ENCODE measurements around the gene PSMA6. TPM values are rescaled to one million over a fixed set of nuclear protein-coding genes. Genes with fewer than 3 reads are reported as not detected.
"Not testable (repeated sequence)": the region's sequence is repeated elsewhere in the genome, so short reads cannot be mapped to it uniquely, and the experiment has no call there.

PSMA6 gene
- polyA plus RNA-seq, 1 donor (not counting 4 experiments of a cell fraction or from before 2014, with no cell fraction given), result 326 TPM

DNA sequence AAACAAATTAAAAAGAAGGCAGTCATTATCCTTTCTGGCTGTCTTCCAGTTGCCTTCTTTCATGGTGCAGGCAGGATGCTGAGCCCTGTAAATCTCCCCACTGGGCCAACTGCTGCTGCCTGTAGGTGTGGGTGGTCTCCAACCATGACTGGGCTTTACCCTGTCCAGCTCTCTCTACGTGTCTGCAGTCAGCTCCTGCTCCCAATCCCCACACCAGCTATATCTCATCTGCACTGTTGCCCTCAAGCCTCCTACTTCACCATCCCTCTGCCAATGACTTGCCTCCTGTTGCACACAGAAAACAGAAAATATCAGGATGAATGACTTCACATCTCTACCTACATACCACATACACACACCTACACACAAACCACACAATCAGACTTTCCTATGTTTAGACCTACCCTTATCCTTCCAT, 39.7 kb upstream of the PSMA6 start:
- Histone ChIP-seq H3K79me2 (ENCODE audit: control insufficient read depth, insufficient read depth, low read length) (no peaks in the 10 kb centered on the region), H3K9me1 (ENCODE audit: control insufficient read depth, extremely low read depth, insufficient read depth, low read length) (no peaks in the 10 kb centered on the region), H3K4me1 (ENCODE audit: control insufficient read depth, extremely low read depth, insufficient read depth, low read length) (peaks cover 4% of the 10 kb centered on the region), H3K9me3 (ENCODE audit: control insufficient read depth, low read depth, low read length) (no peaks in the 10 kb centered on the region), H3K36me3 (ENCODE audit: control insufficient read depth in 2 of 2, extremely low read depth in 1 of 2, insufficient read depth in 2 of 2, low read length in 2 of 2) (peaks cover 0 to 2% of the 10 kb centered on the region in 2 experiments), H3K9ac (ENCODE audit: control insufficient read depth, extremely low read depth, insufficient read depth, low read length) (no peak overlapping the region), H3K27me3 (ENCODE audit: control insufficient read depth, extremely low read depth, insufficient read depth, low read length) (no peaks in the 10 kb centered on the region), H3K4me2 (ENCODE audit: control insufficient read depth, extremely low read depth, insufficient read depth, low read depth, low read length) (no peak overlapping the region), H3K4me3 (ENCODE audit: control insufficient read depth in 2 of 3, extremely low read depth in 1 of 3, insufficient read depth in 2 of 3, low read depth in 1 of 3, low read length in 3 of 3) (no peak overlapping the region), H3K27ac (ENCODE audit: control insufficient read depth, insufficient read depth, low read length) (no peak overlapping the region), H2AFZ (ENCODE audit: control insufficient read depth, low read length) (no peak overlapping the region), H4K20me1 (ENCODE audit: control insufficient read depth, extremely low read depth, insufficient read depth, low read length) (no peaks in the 10 kb centered on the region)
- FAIRE-seq, result no peak
- TF ChIP-seq, protein P1, sequence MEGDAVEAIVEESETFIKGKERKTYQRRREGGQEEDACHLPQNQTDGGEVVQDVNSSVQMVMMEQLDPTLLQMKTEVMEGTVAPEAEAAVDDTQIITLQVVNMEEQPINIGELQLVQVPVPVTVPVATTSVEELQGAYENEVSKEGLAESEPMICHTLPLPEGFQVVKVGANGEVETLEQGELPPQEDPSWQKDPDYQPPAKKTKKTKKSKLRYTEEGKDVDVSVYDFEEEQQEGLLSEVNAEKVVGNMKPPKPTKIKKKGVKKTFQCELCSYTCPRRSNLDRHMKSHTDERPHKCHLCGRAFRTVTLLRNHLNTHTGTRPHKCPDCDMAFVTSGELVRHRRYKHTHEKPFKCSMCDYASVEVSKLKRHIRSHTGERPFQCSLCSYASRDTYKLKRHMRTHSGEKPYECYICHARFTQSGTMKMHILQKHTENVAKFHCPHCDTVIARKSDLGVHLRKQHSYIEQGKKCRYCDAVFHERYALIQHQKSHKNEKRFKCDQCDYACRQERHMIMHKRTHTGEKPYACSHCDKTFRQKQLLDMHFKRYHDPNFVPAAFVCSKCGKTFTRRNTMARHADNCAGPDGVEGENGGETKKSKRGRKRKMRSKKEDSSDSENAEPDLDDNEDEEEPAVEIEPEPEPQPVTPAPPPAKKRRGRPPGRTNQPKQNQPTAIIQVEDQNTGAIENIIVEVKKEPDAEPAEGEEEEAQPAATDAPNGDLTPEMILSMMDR (optimal IDR thresholded peaks at IDR 0.05 in 1 of 3, IDR thresholded peaks at IDR 0.05 in 1 of 3, conservative IDR thresholded peaks at IDR 0.05 in 1 of 3; ENCODE audit: extremely low read depth in 1 of 3, insufficient read depth in 2 of 3, low read length in 3 of 3), result no peak
- no peak for TF ChIP-seq EZH2 (IDR thresholded peaks at IDR 0.05; ENCODE audit: low read length)
- DNase-seq (ENCODE audit: low read depth, low spot score), result no peak
- dilution Hi-C loops (cut with MboI; ENCODE audit: extremely low pct_ligation_motif_present, low sequenced_read_pairs), result no loop called here

DNA sequence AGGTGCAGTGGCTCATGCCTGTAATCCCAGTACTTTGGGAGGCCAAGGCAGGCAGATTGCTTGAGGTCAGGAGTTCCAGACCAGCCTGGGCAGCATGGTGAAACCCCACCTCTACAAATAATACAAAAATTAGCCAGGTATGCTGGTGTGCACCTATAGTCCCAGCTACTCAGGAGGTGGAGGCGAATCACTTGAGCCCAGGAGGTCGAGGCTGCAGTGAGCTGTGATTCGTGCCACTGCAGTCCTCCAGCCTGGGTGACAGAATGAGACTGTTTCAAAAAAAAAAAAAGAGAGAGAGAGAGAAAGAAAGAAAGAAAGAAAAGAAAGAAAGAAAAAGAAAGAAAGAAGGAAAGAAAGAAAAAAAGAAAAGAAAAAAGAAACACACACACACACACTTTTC, 39.1 kb upstream of the PSMA6 start:
- H3K27ac ChIP-seq (ENCODE audit: control insufficient read depth, insufficient read depth, low read length); H3K9me3 ChIP-seq (ENCODE audit: control insufficient read depth, low read depth, low read length); H3K79me2 ChIP-seq (ENCODE audit: control insufficient read depth, insufficient read depth, low read length); dilution Hi-C loops (cut with MboI; ENCODE audit: extremely low pct_ligation_motif_present, low sequenced_read_pairs); H3K4me2 ChIP-seq (ENCODE audit: control insufficient read depth, extremely low read depth, insufficient read depth, low read depth, low read length); FAIRE-seq; H3K4me1 ChIP-seq (ENCODE audit: control insufficient read depth, extremely low read depth, insufficient read depth, low read length); H4K20me1 ChIP-seq (ENCODE audit: control insufficient read depth, extremely low read depth, insufficient read depth, low read length); H3K9ac ChIP-seq (ENCODE audit: control insufficient read depth, extremely low read depth, insufficient read depth, low read length); H2AFZ ChIP-seq (ENCODE audit: control insufficient read depth, low read length); DNase-seq (ENCODE audit: low read depth, low spot score); H3K36me3 ChIP-seq (ENCODE audit: control insufficient read depth in 2 of 2, extremely low read depth in 1 of 2, insufficient read depth in 2 of 2, low read length in 2 of 2); H3K4me3 ChIP-seq (ENCODE audit: control insufficient read depth in 2 of 3, extremely low read depth in 1 of 3, insufficient read depth in 2 of 3, low read depth in 1 of 3, low read length in 3 of 3); H3K27me3 ChIP-seq (ENCODE audit: control insufficient read depth, extremely low read depth, insufficient read depth, low read length); H3K9me1 ChIP-seq (ENCODE audit: control insufficient read depth, extremely low read depth, insufficient read depth, low read length): not testable (repeated sequence)

DNA sequence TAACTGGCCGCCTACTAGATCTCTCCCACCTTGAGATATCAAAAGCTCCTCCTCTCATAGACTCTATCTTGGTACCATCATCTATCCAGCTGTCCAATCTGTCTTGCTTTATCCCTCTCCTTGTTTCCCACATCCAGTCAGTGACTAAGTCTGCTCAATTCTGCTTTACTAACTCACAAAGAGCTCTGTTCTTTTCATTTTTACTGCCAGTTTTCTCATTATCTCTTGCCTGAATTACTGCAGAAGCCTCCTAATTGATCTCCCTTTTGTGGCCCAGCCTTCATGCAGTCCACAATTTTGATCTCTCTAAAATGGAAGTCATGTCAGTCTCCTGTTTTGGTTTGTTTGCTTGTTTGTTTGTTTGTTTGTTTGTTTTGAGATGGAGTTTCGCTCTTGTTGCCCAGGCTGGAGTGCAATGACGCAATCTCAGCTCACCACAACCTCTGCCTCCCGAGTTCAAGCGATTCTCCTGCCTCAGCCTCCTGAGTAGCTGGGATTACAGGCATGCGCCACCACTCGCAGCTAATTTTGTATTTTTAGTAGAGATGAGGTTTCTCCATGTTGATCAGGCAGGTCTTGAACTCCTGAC, 38.1 kb upstream of the PSMA6 start:
- H3K9me1 ChIP-seq (ENCODE audit: control insufficient read depth, extremely low read depth, insufficient read depth, low read length); H3K27ac ChIP-seq (ENCODE audit: control insufficient read depth, insufficient read depth, low read length); H3K36me3 ChIP-seq (ENCODE audit: control insufficient read depth in 2 of 2, extremely low read depth in 1 of 2, insufficient read depth in 2 of 2, low read length in 2 of 2); H3K79me2 ChIP-seq (ENCODE audit: control insufficient read depth, insufficient read depth, low read length); H3K4me1 ChIP-seq (ENCODE audit: control insufficient read depth, extremely low read depth, insufficient read depth, low read length); H4K20me1 ChIP-seq (ENCODE audit: control insufficient read depth, extremely low read depth, insufficient read depth, low read length); dilution Hi-C loops (cut with MboI; ENCODE audit: extremely low pct_ligation_motif_present, low sequenced_read_pairs); DNase-seq (ENCODE audit: low read depth, low spot score); H3K9ac ChIP-seq (ENCODE audit: control insufficient read depth, extremely low read depth, insufficient read depth, low read length); H3K9me3 ChIP-seq (ENCODE audit: control insufficient read depth, low read depth, low read length); H2AFZ ChIP-seq (ENCODE audit: control insufficient read depth, low read length); H3K4me2 ChIP-seq (ENCODE audit: control insufficient read depth, extremely low read depth, insufficient read depth, low read depth, low read length); H3K4me3 ChIP-seq (ENCODE audit: control insufficient read depth in 2 of 3, extremely low read depth in 1 of 3, insufficient read depth in 2 of 3, low read depth in 1 of 3, low read length in 3 of 3); FAIRE-seq; H3K27me3 ChIP-seq (ENCODE audit: control insufficient read depth, extremely low read depth, insufficient read depth, low read length): not testable (repeated sequence)
